KOPT-K1 (cell line): Measurements from ENCODE around the gene PI4KA.

Experiments
- H3K27ac ChIP-seq: fragments of 200-600 bp; sonication (generic); 2 replicates; pipeline ENCODE4 v1.5.1; 2016; ENCODE audit warnings: antibody characterized with exemption, mild to moderate bottlenecking, low read depth, low read length; ENCODE audit not compliant: poor library complexity, severe bottlenecking
- H3K36me3 ChIP-seq: fragments of 200-600 bp; sonication (generic); 2 replicates; pipeline ENCODE4 v1.5.1; 2017; ENCODE audit warnings: antibody characterized with exemption, mild to moderate bottlenecking, low read length, moderate library complexity; ENCODE audit not compliant: insufficient read depth
- H3K9me3 ChIP-seq: fragments of 200-600 bp; sonication (generic); 2 replicates; pipeline ENCODE4 v1.5.1; 2017; ENCODE audit warnings: antibody characterized with exemption, low read length, mild to moderate bottlenecking; ENCODE audit not compliant: insufficient read depth, poor library complexity, severe bottlenecking

Gene PI4KA

DNA sequence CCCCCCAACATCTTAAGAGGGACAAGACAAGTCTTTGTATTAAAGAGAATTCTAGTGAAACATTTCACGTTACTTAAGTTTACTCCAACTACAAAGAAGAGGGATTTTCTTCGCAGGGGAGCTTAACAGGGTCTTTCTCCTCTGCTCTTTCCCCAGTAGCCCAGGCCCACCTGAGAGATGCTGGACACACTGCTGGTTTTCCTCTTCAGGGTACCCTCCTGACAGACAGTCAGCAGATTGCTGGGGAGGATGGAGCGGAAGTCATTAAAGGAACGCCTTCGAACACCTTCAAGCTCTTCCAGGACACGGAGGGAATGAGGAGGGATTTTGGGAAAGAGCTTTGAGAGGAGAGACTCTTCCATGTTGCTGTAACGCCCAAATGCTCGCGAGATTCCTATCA lies 39.1 kb downstream of the PI4KA start:
- Histone ChIP-seq H3K27ac (no peak overlapping the region), H3K9me3 (no peaks in the 10 kb centered on the region), H3K36me3 (peaks cover 94% of the 10 kb centered on the region)

DNA sequence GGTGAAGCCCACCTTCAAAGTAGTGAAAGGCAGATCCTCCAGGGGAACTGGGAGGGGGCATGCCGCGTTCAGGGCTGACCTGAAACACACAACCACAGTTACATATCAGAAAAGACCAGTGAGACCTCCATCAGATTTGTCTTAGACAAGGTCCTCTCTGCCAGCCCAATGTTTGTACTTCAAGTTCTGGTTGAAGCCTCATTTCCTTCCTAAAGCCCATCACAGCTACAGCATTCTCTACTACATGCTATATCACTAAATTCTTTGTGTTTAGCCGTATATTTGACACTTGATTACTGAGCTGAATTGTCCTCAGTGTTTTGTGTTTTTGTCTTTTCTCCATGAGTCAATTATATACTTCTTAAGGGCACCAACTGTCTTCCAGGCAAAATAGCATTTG lies 40.1 kb downstream of the PI4KA start:
- H3K9me3 ChIP-seq = no peaks in the 10 kb centered on the region
- peaks cover 94% of the 10 kb centered on the region for H3K36me3 ChIP-seq
- no peak overlapping the region for H3K27ac ChIP-seq

GRCh38 chr22:20816559-20816958 lies 42.1 kb downstream of the PI4KA start:
- H3K9me3 ChIP-seq = no peaks in the 10 kb centered on the region
- H3K27ac ChIP-seq = no peak overlapping the region
- peaks cover 94% of the 10 kb centered on the region for H3K36me3 ChIP-seq

DNA sequence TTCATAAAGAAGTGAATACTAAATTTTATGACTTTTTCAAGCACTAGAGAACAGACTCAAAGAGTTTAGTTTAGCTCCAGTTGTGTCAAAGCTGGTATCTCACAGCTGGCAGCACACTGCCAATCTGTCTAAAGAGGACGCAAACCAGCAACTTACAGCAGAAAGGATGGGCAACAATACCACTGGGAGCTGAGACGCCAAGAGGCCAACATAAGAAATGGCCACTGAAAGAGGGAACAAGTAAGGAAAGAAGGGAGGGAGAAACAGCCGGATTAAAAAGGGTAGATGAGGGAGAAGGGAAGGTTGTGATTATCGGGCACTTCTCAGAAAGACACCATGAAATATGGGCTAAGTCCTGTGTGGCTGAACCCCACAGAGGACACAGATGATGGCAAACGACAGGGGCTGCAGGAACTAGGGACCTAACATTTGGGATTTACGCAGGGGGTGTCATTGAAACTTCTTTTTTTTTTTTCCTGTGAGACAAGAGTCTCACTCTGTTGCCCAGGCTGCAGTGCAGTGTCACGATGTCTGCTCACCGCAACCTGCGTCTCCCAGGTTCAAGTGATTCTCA lies 43.0 kb downstream of the PI4KA start:
- H3K27ac ChIP-seq = no peak overlapping the region
- H3K9me3 ChIP-seq = no peaks in the 10 kb centered on the region
- peaks cover 94% of the 10 kb centered on the region for H3K36me3 ChIP-seq

DNA sequence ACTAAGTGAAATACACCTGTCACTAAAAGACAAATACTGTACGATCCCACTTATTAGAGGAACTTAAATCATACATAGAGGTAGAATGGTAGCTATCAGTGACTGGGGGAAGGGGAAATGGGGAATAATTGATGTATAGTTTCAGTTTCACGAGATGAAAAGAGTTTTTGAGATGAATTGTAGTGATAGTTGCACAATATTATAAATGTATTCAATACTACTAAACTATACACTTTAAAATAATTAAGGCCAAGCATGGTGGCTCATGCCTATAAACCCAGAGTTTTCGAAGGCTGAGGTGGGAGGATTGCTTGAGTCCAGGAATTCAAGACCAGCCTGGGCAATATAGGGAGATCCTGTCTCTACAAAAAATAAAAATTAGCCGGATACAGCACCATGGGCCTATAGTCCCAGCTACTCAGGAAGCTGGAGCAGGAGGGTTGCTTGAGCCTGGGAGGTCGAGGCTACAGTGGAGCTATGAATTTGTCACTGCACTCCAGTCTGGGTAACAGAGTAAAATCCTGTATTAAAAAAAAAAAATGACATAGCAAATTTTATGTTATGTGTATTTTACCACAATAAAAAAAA lies 44.3 kb downstream of the PI4KA start:
- no peaks in the 10 kb centered on the region for H3K9me3 ChIP-seq
- H3K27ac ChIP-seq = no peak overlapping the region
- H3K36me3 ChIP-seq = peaks cover 93% of the 10 kb centered on the region

GRCh38 chr22:20813056-20813455 lies 45.6 kb downstream of the PI4KA start:
- Histone ChIP-seq H3K27ac (no peak overlapping the region), H3K36me3 (peaks cover 92% of the 10 kb centered on the region)

DNA sequence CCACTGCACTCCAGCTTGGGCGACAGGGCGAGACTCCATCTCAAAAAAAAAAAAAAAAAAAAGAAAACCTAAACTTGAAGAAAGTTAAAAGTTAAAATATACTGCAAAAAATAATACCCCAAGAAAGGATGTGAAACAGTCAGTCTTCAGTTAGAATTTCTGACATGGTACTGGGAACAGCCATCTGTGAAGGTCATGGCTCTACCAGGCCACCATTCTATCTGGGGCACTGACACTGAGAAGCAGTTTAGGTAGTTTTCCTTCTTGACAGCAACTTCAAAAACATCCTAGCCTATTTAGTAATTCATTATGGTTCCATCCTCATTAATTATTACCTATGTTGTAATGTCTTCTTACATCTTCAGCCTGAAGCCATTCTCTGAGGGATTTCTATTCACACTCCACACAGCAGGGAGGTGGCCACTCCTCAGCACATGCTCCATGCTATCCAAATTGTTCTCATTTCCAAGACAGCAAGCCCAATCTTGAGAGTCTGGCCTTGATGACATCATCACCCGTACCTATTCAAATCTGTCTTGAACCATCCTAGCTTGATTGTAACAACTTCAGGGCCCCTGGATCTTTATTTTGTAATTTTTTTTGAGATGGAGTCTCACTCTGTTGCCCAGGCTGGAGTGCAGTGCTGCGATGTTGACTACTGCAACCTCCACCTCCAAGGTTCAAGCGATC lies 46.5 kb downstream of the PI4KA start:
- H3K36me3 ChIP-seq = peaks cover 92% of the 10 kb centered on the region
- H3K9me3 ChIP-seq = no peaks in the 10 kb centered on the region
- H3K27ac ChIP-seq = no peak overlapping the region

More at GRCh38 chr22:20813056-20813455, 45.6 kb downstream of the PI4KA start:
- no peaks in the 10 kb centered on the region for H3K9me3 ChIP-seq

- no peaks in the 10 kb centered on the region for H3K9me3 ChIP-seq
- H3K27ac ChIP-seq = peak overlapping the region; percentile 44
- peaks cover 92% of the 10 kb centered on the region for H3K36me3 ChIP-seq
These were observed 47.4 kb downstream of the PI4KA start for GRCh38 chr22:20811171-20811570.

- peaks cover 93% of the 10 kb centered on the region for H3K36me3 ChIP-seq
These were observed 48.0 kb downstream of the PI4KA start for GRCh38 chr22:20810645-20811044.

DNA sequence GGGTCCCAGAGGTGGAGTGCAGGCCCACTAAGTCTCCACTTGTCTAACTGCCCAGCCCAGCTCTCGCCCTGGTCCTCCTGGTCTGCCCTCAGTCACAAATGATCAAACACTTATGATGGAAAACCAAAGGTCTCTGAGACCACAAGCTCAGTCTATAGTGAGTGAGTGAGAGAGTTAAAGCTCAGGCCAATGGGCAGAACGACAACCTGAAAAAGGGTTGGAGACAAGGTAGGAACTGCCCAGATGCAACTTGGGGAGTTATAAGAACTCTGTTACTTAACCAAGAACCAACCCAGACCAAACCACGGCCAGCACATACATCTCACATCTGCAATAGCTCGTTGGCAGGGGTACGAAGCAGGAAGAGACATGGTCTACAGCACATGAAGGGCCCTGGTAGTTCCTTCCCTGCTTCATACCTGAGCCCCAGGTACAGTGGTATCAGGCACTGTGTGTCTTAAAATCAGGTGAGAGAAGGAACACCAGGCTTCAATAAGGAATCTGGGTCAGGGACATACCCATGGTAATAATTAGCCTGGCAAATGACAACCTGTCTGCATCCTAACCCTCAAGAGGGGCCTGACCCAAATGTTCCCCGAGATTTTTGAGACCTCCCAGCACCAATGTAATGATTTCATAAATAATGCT lies 48.9 kb downstream of the PI4KA start:
- H3K27ac ChIP-seq = peak overlapping the region; percentile 44
- peaks cover 94% of the 10 kb centered on the region for H3K36me3 ChIP-seq
- no peaks in the 10 kb centered on the region for H3K9me3 ChIP-seq

More at GRCh38 chr22:20810645-20811044, 48.0 kb downstream of the PI4KA start:
- peak overlapping the region; percentile 44 for H3K27ac ChIP-seq
- H3K9me3 ChIP-seq = no peaks in the 10 kb centered on the region

GRCh38 chr22:20808844-20809243 lies 49.8 kb downstream of the PI4KA start:
- Histone ChIP-seq H3K36me3 (peaks cover 94% of the 10 kb centered on the region), H3K9me3 (no peaks in the 10 kb centered on the region)

DNA sequence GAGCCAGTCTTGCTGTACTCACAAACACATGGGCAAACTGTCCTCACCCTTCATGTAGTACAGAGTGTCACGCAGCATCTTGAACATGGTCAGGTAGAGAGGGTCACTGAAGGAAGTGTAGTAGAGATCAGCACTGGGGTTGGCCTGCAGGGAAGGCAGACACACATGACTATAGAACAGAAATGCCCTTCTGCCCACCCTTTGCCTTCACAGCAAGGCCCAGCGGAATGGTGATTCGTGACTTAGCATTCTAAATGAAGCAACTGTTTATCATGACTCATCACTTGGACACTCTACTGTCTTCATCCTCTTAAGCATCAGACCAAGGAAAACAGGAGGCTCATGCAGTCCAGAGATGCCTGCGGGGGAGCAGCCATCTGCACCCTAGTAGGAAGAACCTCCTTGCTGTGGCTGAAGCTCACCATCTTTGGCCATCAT lies 51.3 kb downstream of the PI4KA start:
- Histone ChIP-seq H3K27ac (no peak overlapping the region), H3K36me3 (peaks cover 94% of the 10 kb centered on the region)

More at GRCh38 chr22:20808844-20809243, 49.8 kb downstream of the PI4KA start:
- H3K27ac ChIP-seq = no peak overlapping the region

GRCh38 chr22:20805972-20806471 lies 52.6 kb downstream of the PI4KA start:
- no peak overlapping the region for H3K27ac ChIP-seq
- peaks cover 94% of the 10 kb centered on the region for H3K36me3 ChIP-seq
- no peaks in the 10 kb centered on the region for H3K9me3 ChIP-seq

More for the DNA sequence above, 51.3 kb downstream of the PI4KA start:
- no peaks in the 10 kb centered on the region for H3K9me3 ChIP-seq

DNA sequence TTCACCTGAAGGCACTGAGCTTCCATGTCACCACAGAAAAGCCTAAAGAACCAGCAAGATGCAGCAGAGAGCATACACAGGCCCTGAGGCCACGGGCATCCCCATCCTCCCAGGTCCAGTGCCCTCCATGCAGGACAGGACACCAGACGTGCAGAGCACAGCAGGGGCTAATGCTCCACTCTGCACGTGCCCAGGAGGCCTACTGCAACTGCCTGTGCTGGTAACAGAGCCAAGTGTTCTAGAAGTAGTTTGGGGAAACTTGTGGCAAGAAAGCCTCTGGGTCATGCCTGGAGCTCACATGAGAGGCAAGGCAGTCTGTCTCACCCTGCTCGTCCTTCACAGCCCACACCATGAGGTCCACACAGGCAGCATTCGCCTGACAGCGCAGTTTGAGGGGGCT lies 54.0 kb downstream of the PI4KA start:
- Histone ChIP-seq H3K27ac (no peak overlapping the region), H3K36me3 (peaks cover 96% of the 10 kb centered on the region), H3K9me3 (no peaks in the 10 kb centered on the region)

DNA sequence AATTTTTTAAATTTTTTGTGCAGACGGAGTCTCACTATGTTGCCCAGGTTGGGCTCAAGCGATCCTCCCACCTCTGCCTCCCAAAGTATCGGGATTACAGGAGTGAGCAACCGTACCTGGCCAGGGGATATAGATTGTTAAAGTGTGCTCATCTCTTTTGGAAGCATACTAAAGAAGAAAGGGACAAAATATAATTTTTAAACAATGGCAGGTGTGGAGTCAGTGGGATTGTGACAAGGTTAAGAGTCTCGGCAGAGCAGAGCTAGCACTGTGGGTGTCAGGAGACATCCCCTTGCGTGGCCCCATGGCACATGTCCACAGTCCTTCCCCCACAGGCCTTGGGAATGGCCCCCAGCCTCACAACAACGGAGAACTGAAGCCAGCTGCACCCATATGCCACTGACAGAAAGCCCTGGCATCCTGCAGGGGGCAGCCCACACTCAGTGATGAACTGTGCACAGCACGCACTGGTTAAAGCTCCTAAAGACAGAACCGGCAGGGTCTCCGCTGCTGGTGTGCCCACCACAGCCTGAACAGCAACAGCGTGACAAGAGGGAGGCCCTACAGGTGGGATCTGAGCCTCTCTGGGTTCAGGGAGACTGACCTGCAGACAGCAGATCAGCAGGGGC lies 54.8 kb downstream of the PI4KA start:
- H3K36me3 ChIP-seq = peaks cover 96% of the 10 kb centered on the region

More for the DNA sequence above, 54.8 kb downstream of the PI4KA start:
- H3K27ac ChIP-seq = no peak overlapping the region
- H3K9me3 ChIP-seq = no peaks in the 10 kb centered on the region
